ENCODE results near the gene ZNF451.

The ZNF451 gene

DNA sequence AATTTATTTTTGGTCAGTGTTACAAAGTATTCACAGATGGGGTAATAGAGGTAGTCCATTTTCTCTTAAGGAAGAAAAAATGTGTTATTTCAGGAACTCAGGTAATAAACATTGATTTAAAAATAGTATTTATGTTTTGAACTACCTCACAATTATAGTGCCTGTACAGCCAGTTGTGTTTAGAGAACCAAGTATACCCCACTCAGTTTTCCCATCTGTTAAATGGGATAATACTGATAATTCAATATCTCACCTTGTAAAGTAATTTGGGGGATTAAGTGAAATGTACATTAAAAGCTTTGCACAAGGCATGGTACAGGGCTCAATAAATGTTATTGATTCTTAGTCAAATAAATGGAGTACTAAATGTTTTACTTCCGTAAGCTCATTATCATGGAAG is 4.7 kb downstream of the ZNF451 start:
- Histone ChIP-seq H3K4me1 (ENCODE audit: insufficient read depth, low read length, poor library complexity, severe bottlenecking) (peaks cover 48% of the 10 kb centered on the region), H3K9me2 (replicated peaks; ENCODE audit: low read depth, low read length) (no peaks in the 10 kb centered on the region), H3K9me3 (ENCODE audit: insufficient read depth, low read depth, low read length) (no peaks in the 10 kb centered on the region), H3K27me3 (ENCODE audit: insufficient read depth, low read length, poor library complexity, severe bottlenecking) (no peaks in the 10 kb centered on the region), H3K36me3 (ENCODE audit: insufficient read depth, low read length) (peaks cover 20% of the 10 kb centered on the region), H3K4me2 (ENCODE audit: low read depth, low read length, poor library complexity, severe bottlenecking) (peak overlapping the region; percentile 99), H3F3A (ENCODE audit: low read depth) (no peaks in the 10 kb centered on the region), H4K20me1 (ENCODE audit: insufficient read depth, low read length, poor library complexity, severe bottlenecking) (peaks cover 79% of the 10 kb centered on the region), H2AFZ (ENCODE audit: low read length) (no peak overlapping the region), H3K9ac (ENCODE audit: low read depth, low read length, poor library complexity, severe bottlenecking) (no peak overlapping the region), H3K79me2 (ENCODE audit: insufficient read depth, low read length) (peaks cover 82% of the 10 kb centered on the region), H3K4me3 (ENCODE audit: low read length, poor library complexity, severe bottlenecking) (peak overlapping the region; percentile 42)
- TF ChIP-seq EZH2phosphoT487 (IDR thresholded peaks at IDR 0.05; ENCODE audit: borderline replicate concordance) = no peak
- TF ChIP-seq, protein P1, sequence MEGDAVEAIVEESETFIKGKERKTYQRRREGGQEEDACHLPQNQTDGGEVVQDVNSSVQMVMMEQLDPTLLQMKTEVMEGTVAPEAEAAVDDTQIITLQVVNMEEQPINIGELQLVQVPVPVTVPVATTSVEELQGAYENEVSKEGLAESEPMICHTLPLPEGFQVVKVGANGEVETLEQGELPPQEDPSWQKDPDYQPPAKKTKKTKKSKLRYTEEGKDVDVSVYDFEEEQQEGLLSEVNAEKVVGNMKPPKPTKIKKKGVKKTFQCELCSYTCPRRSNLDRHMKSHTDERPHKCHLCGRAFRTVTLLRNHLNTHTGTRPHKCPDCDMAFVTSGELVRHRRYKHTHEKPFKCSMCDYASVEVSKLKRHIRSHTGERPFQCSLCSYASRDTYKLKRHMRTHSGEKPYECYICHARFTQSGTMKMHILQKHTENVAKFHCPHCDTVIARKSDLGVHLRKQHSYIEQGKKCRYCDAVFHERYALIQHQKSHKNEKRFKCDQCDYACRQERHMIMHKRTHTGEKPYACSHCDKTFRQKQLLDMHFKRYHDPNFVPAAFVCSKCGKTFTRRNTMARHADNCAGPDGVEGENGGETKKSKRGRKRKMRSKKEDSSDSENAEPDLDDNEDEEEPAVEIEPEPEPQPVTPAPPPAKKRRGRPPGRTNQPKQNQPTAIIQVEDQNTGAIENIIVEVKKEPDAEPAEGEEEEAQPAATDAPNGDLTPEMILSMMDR (conservative IDR thresholded peaks at IDR 0.05; ENCODE audit: low read length) = no peak

DNA sequence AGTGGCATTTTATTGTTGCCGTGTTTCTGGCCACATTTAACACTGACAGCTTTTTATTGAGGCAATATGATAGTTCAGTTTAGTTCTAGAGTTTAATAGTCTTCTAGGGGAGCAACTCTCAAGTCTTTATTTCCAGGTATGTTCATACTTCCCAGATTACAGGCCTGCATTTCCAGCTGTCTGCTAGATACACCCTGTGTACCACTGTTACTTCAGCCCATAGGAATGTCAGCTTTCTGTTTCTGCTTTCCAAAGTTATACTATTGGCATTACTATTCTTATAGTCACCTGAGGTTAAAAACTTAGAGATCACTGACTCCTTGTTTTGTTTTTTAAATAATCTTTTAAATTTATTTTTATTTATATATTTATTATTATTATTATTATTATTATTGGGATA is 7.6 kb downstream of the ZNF451 start:
- Histone ChIP-seq H3K9me2 (replicated peaks; ENCODE audit: low read depth, low read length) (no peaks in the 10 kb centered on the region), H3K4me1 (ENCODE audit: insufficient read depth, low read length, poor library complexity, severe bottlenecking) (peaks cover 35% of the 10 kb centered on the region), H3K79me2 (ENCODE audit: insufficient read depth, low read length) (peaks cover 97% of the 10 kb centered on the region), H3K36me3 (ENCODE audit: insufficient read depth, low read length) (peaks cover 49% of the 10 kb centered on the region), H3K27me3 (ENCODE audit: insufficient read depth, low read length, poor library complexity, severe bottlenecking) (no peaks in the 10 kb centered on the region), H4K20me1 (ENCODE audit: insufficient read depth, low read length, poor library complexity, severe bottlenecking) (peaks cover 83% of the 10 kb centered on the region), H3F3A (ENCODE audit: low read depth) (no peaks in the 10 kb centered on the region), H3K9ac (ENCODE audit: low read depth, low read length, poor library complexity, severe bottlenecking) (no peak overlapping the region), H3K4me2 (ENCODE audit: low read depth, low read length, poor library complexity, severe bottlenecking) (peak overlapping the region; percentile 57), H2AFZ (ENCODE audit: low read length) (no peak overlapping the region), H3K4me3 (ENCODE audit: low read length, poor library complexity, severe bottlenecking) (no peak overlapping the region), H3K9me3 (ENCODE audit: insufficient read depth, low read depth, low read length) (no peaks in the 10 kb centered on the region)
- TF ChIP-seq EZH2phosphoT487 (IDR thresholded peaks at IDR 0.05; ENCODE audit: borderline replicate concordance) = no peak
- TF ChIP-seq, protein P1 (conservative IDR thresholded peaks at IDR 0.05; ENCODE audit: low read length) = no peak

DNA sequence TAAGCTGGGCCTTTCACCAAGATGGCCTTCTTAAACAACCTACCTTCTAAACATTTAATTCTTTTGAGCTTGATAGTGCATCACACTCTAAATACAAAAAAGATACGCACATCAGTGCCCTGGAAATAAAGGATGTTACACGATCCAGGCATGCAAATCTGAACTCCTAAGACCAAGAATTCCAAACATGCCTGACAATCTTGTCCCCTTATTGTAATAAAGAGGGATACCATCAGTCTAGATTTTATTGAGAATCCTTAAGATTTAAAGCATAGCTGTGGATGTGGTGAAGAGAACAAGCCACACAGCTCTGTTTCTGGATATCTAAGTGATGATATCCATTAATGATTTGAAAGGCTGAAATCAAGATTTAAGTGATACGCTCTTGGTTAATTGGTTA is 13.0 kb downstream of the ZNF451 start:
- Histone ChIP-seq H3K27me3 (ENCODE audit: insufficient read depth, low read length, poor library complexity, severe bottlenecking) (no peaks in the 10 kb centered on the region), H3K4me1 (ENCODE audit: insufficient read depth, low read length, poor library complexity, severe bottlenecking) (peaks cover 9% of the 10 kb centered on the region), H3K4me3 (ENCODE audit: low read length, poor library complexity, severe bottlenecking) (no peak overlapping the region), H3K9ac (ENCODE audit: low read depth, low read length, poor library complexity, severe bottlenecking) (no peak overlapping the region), H2AFZ (ENCODE audit: low read length) (no peak overlapping the region), H3K36me3 (ENCODE audit: insufficient read depth, low read length) (peaks cover 60% of the 10 kb centered on the region), H3F3A (ENCODE audit: low read depth) (no peaks in the 10 kb centered on the region), H3K4me2 (ENCODE audit: low read depth, low read length, poor library complexity, severe bottlenecking) (no peak overlapping the region), H3K9me2 (replicated peaks; ENCODE audit: low read depth, low read length) (no peaks in the 10 kb centered on the region), H3K79me2 (ENCODE audit: insufficient read depth, low read length) (peaks cover 91% of the 10 kb centered on the region), H4K20me1 (ENCODE audit: insufficient read depth, low read length, poor library complexity, severe bottlenecking) (peaks cover 65% of the 10 kb centered on the region), H3K9me3 (ENCODE audit: insufficient read depth, low read depth, low read length) (no peaks in the 10 kb centered on the region)
- TF ChIP-seq, protein P1 (conservative IDR thresholded peaks at IDR 0.05; ENCODE audit: low read length) = no peak
- no peak for TF ChIP-seq EZH2phosphoT487 (IDR thresholded peaks at IDR 0.05; ENCODE audit: borderline replicate concordance)
